ENCODE data around the gene SUMF1.

- TF ChIP-seq CTCF (IDR thresholded peaks at IDR 0.05): no peak
- no peak for TF ChIP-seq POLR2A (IDR thresholded peaks at IDR 0.05)
These were observed 41.4 kb downstream of the SUMF1 start for GRCh38 chr3:4425707-4426106.
